ENCODE results near the gene AOC2. TPM values are rescaled to one million over a fixed set of nuclear protein-coding genes. Genes with fewer than 3 reads are reported as not detected.

The AOC2 gene
- total RNA-seq, 4 donors from 2014 or later = 0.93 to 1.7 (median 1.3) TPM

- DNase-seq = no peak
- 84 to 94% methylated on average over 4 to 5 of the region's 5 CpGs for WGBS, 2 donors
- H3K9me3 ChIP-seq = no peaks in the 10 kb centered on the region
- H3K27me3 ChIP-seq = no peaks in the 10 kb centered on the region
- H3K36me3 ChIP-seq = peaks cover 45 to 52% of the 10 kb centered on the region in 2 donors
- TF ChIP-seq CTCF (IDR thresholded peaks at IDR 0.05) = no peak
- no peak for TF ChIP-seq POLR2A (IDR thresholded peaks at IDR 0.05)
- no peak overlapping the region for H3K27ac ChIP-seq
- no peak overlapping the region for H3K4me3 ChIP-seq (replicated peaks in 1 of 3)
- peaks cover 4 to 13% of the 10 kb centered on the region in 2 donors for H3K4me1 ChIP-seq
- intact Hi-C loops (cut with DNase I) = no loop called here
These were observed 26.0 kb upstream of the AOC2 start for GRCh38 chr17:42818379-42818778.

- WGBS, 2 donors = 24 to 32% methylated on average over 2 of the region's 2 CpGs
- peak; percentile 11 to 54 (median 32) for TF ChIP-seq CTCF (IDR thresholded peaks at IDR 0.05)
- no peak for TF ChIP-seq POLR2A (IDR thresholded peaks at IDR 0.05)
- peak; percentile 35 to 39 for DNase-seq
- peaks cover 41 to 45% of the 10 kb centered on the region in 2 donors for H3K36me3 ChIP-seq
- H3K4me1 ChIP-seq = peaks cover 4 to 18% of the 10 kb centered on the region in 2 donors
- no peak overlapping the region for H3K27ac ChIP-seq
- no peaks in the 10 kb centered on the region for H3K9me3 ChIP-seq
- H3K4me3 ChIP-seq (replicated peaks in 1 of 3) = no peak overlapping the region
- intact Hi-C loops (cut with DNase I) = loop anchor here (10.0 kb wide), 1 partner anchor 85 kb away; no protein-coding TSS in a partner anchor
- H3K27me3 ChIP-seq = no peaks in the 10 kb centered on the region
These were observed 24.3 kb upstream of the AOC2 start for GRCh38 chr17:42819939-42820535.

- Histone ChIP-seq H3K36me3 (peaks cover 33 to 36% of the 10 kb centered on the region in 2 donors), H3K27me3 (no peaks in the 10 kb centered on the region), H3K4me1 (peaks cover 4 to 14% of the 10 kb centered on the region in 2 donors), H3K27ac (no peak overlapping the region), H3K4me3 (replicated peaks in 1 of 3) (no peak overlapping the region), H3K9me3 (no peaks in the 10 kb centered on the region)
- DNase-seq = no peak
- TF ChIP-seq POLR2A (IDR thresholded peaks at IDR 0.05) (no peak), CTCF (IDR thresholded peaks at IDR 0.05) (no peak)
- WGBS, 2 donors = 95 to 97% methylated on average over 7 of the region's 7 CpGs
- intact Hi-C loops (cut with DNase I) = loop anchor here (10.0 kb wide), 1 partner anchor 86 kb away; no protein-coding TSS in a partner anchor
These were observed 23.2 kb upstream of the AOC2 start for GRCh38 chr17:42821176-42821575.

- no peak for TF ChIP-seq POLR2A (IDR thresholded peaks at IDR 0.05)
- no peak for TF ChIP-seq CTCF (IDR thresholded peaks at IDR 0.05)
- WGBS, 2 donors = 88 to 90% methylated on average over 1 of the region's 1 CpG
- intact Hi-C loops (cut with DNase I) = loop anchor here (10.0 kb wide), 1 partner anchor 93 kb away; no protein-coding TSS in a partner anchor
- Histone ChIP-seq H3K9me3 (no peaks in the 10 kb centered on the region), H3K4me1 (peaks cover 8 to 19% of the 10 kb centered on the region in 2 donors), H3K27me3 (no peaks in the 10 kb centered on the region), H3K36me3 (no peaks in the 10 kb centered on the region), H3K4me3 (replicated peaks in 1 of 3) (no peak overlapping the region), H3K27ac (no peak overlapping the region)
- DNase-seq = no peak
These were observed 16.9 kb upstream of the AOC2 start for GRCh38 chr17:42827472-42827871.

- intact Hi-C loops (cut with DNase I) = no loop called here
- no peak for DNase-seq
These were observed 13.4 kb upstream of the AOC2 start for GRCh38 chr17:42830971-42831370.

More at GRCh38 chr17:42830971-42831370, 13.4 kb upstream of the AOC2 start:
- no peaks in the 10 kb centered on the region for H3K9me3 ChIP-seq
- no peaks in the 10 kb centered on the region for H3K27me3 ChIP-seq
- H3K4me1 ChIP-seq = peaks cover 13 to 15% of the 10 kb centered on the region in 2 donors
- H3K36me3 ChIP-seq = peaks cover 0 to 6% of the 10 kb centered on the region in 2 donors
- TF ChIP-seq CTCF (IDR thresholded peaks at IDR 0.05) (no peak), POLR2A (IDR thresholded peaks at IDR 0.05) (no peak)
- H3K4me3 ChIP-seq (replicated peaks in 1 of 3) = no peak overlapping the region
- no peak overlapping the region for H3K27ac ChIP-seq

Data from thyroid gland (tissue), 4 donors.